ENCODE results near the gene BCAS1. TPM values are rescaled to one million over a fixed set of nuclear protein-coding genes. Genes with fewer than 3 reads are reported as not detected.

BCAS1 gene
- total RNA-seq, 2 experiments from 2014 or later, result 0.05 TPM; not detected in 1

- CTCF ChIA-PET, result no interaction called here
- DNase-seq, result no peak
- Mint-ChIP-seq H3K27ac (no peak overlapping the region), H3K27me3 (ENCODE audit: low read depth) (no peaks in the 10 kb centered on the region), H3K4me1 (ENCODE audit: low read depth) (no peaks in the 10 kb centered on the region), H3K9me3 (no peaks in the 10 kb centered on the region), H3K36me3 (ENCODE audit: low read depth) (no peaks in the 10 kb centered on the region), H3K4me3 (no peak overlapping the region)
- intact Hi-C loops (cut with micrococcal nuclease), result no loop called here
These were observed 14.5 kb upstream of the BCAS1 start for GRCh38 chr20:54084727-54085388.

GRCh38 chr20:54084193-54084592 is 13.8 kb upstream of the BCAS1 start:
- Mint-ChIP-seq H3K27ac (no peak overlapping the region), H3K4me1 (ENCODE audit: low read depth) (peaks cover 3% of the 10 kb centered on the region), H3K36me3 (ENCODE audit: low read depth) (no peaks in the 10 kb centered on the region), H3K27me3 (ENCODE audit: low read depth) (no peaks in the 10 kb centered on the region), H3K4me3 (no peak overlapping the region), H3K9me3 (no peaks in the 10 kb centered on the region)
- intact Hi-C loops (cut with micrococcal nuclease), result no loop called here
- no peak for DNase-seq
- CTCF ChIA-PET, result interaction anchor here (1.0 kb wide), 1 partner anchor 20 kb away, joined by 3 read pairs; no protein-coding TSS in a partner anchor

- DNase-seq, result no peak
- peaks cover 10% of the 10 kb centered on the region for H3K4me1 Mint-ChIP-seq (ENCODE audit: low read depth)
- H3K27ac Mint-ChIP-seq, result no peak overlapping the region
- intact Hi-C loops (cut with micrococcal nuclease), result no loop called here
- CTCF ChIA-PET, result interaction anchor here (1.0 kb wide), 1 partner anchor 21 kb away, joined by 3 read pairs; no protein-coding TSS in a partner anchor
- H3K36me3 Mint-ChIP-seq (ENCODE audit: low read depth), result no peaks in the 10 kb centered on the region
- no peak overlapping the region for H3K4me3 Mint-ChIP-seq
- H3K27me3 Mint-ChIP-seq (ENCODE audit: low read depth), result no peaks in the 10 kb centered on the region
- H3K9me3 Mint-ChIP-seq, result peaks cover 1% of the 10 kb centered on the region
These were observed 13.1 kb upstream of the BCAS1 start for GRCh38 chr20:54083459-54083858.

- intact Hi-C loops (cut with micrococcal nuclease), result no loop called here
- no peak for DNase-seq
- H3K4me3 Mint-ChIP-seq, result no peak overlapping the region
- no peaks in the 10 kb centered on the region for H3K36me3 Mint-ChIP-seq (ENCODE audit: low read depth)
- peaks cover 17% of the 10 kb centered on the region for H3K4me1 Mint-ChIP-seq (ENCODE audit: low read depth)
- CTCF ChIA-PET, result interaction anchor here (1.3 to 1.4 kb wide), 2 partner anchors 9 to 14 kb away, joined by 3 read pairs; no protein-coding TSS in a partner anchor
- H3K9me3 Mint-ChIP-seq, result peaks cover 3% of the 10 kb centered on the region
- no peak overlapping the region for H3K27ac Mint-ChIP-seq
- no peaks in the 10 kb centered on the region for H3K27me3 Mint-ChIP-seq (ENCODE audit: low read depth)
These were observed 11.7 kb upstream of the BCAS1 start for GRCh38 chr20:54082100-54082499.

- CTCF ChIA-PET, result interaction anchor here (2.4 kb wide), 1 partner anchor 25 kb away, joined by 6 read pairs; no protein-coding TSS in a partner anchor
- Mint-ChIP-seq H3K27ac (no peak overlapping the region), H3K4me1 (ENCODE audit: low read depth) (peaks cover 17% of the 10 kb centered on the region), H3K9me3 (peaks cover 3% of the 10 kb centered on the region), H3K36me3 (ENCODE audit: low read depth) (no peaks in the 10 kb centered on the region), H3K27me3 (ENCODE audit: low read depth) (no peaks in the 10 kb centered on the region), H3K4me3 (no peak overlapping the region)
- intact Hi-C loops (cut with micrococcal nuclease), result no loop called here
- no peak for DNase-seq
These were observed 9.3 kb upstream of the BCAS1 start for GRCh38 chr20:54079652-54080051.

- Mint-ChIP-seq H3K9me3 (peaks cover 3% of the 10 kb centered on the region), H3K27me3 (ENCODE audit: low read depth) (no peaks in the 10 kb centered on the region), H3K4me1 (ENCODE audit: low read depth) (peaks cover 17% of the 10 kb centered on the region), H3K36me3 (ENCODE audit: low read depth) (no peaks in the 10 kb centered on the region), H3K27ac (peak overlapping the region; percentile 67), H3K4me3 (no peak overlapping the region)
- intact Hi-C loops (cut with micrococcal nuclease), result no loop called here
- DNase-seq, result peak; percentile 49
- CTCF ChIA-PET, result interaction anchor here (1.0 to 2.4 kb wide), 2 partner anchors 16 to 26 kb away, joined by 3 to 6 read pairs; no protein-coding TSS in a partner anchor
These were observed 8.0 kb upstream of the BCAS1 start for GRCh38 chr20:54078296-54078984.

GRCh38 chr20:54076259-54076658 is 5.9 kb upstream of the BCAS1 start:
- CTCF ChIA-PET, result interaction anchor here (0.8 to 1.1 kb wide), 2 partner anchors 27 to 132 kb away, joined by 3 to 4 read pairs; partner anchors contain the start of gene PFDN4
- H3K27me3 Mint-ChIP-seq (ENCODE audit: low read depth), result no peaks in the 10 kb centered on the region
- no peak overlapping the region for H3K27ac Mint-ChIP-seq
- peaks cover 3% of the 10 kb centered on the region for H3K9me3 Mint-ChIP-seq
- H3K36me3 Mint-ChIP-seq (ENCODE audit: low read depth), result no peaks in the 10 kb centered on the region
- H3K4me1 Mint-ChIP-seq (ENCODE audit: low read depth), result peaks cover 17% of the 10 kb centered on the region
- intact Hi-C loops (cut with micrococcal nuclease), result no loop called here
- no peak overlapping the region for H3K4me3 Mint-ChIP-seq
- DNase-seq, result no peak

- no peaks in the 10 kb centered on the region for H3K27me3 Mint-ChIP-seq (ENCODE audit: low read depth)
- DNase-seq, result no peak
- no peaks in the 10 kb centered on the region for H3K36me3 Mint-ChIP-seq (ENCODE audit: low read depth)
- no peak overlapping the region for H3K27ac Mint-ChIP-seq
- peaks cover 3% of the 10 kb centered on the region for H3K9me3 Mint-ChIP-seq
- intact Hi-C loops (cut with micrococcal nuclease), result no loop called here
- H3K4me3 Mint-ChIP-seq, result no peak overlapping the region
- CTCF ChIA-PET, result no interaction called here
- peaks cover 17% of the 10 kb centered on the region for H3K4me1 Mint-ChIP-seq (ENCODE audit: low read depth)
These were observed 4.9 kb upstream of the BCAS1 start for GRCh38 chr20:54075322-54075721.

GRCh38 chr20:54074511-54074910 is 4.1 kb upstream of the BCAS1 start:
- CTCF ChIA-PET, result no interaction called here
- peaks cover 15% of the 10 kb centered on the region for H3K4me1 Mint-ChIP-seq (ENCODE audit: low read depth)
- H3K9me3 Mint-ChIP-seq, result peaks cover 3% of the 10 kb centered on the region
- intact Hi-C loops (cut with micrococcal nuclease), result no loop called here
- DNase-seq, result no peak
- no peak overlapping the region for H3K4me3 Mint-ChIP-seq
- H3K27me3 Mint-ChIP-seq (ENCODE audit: low read depth), result no peaks in the 10 kb centered on the region
- H3K36me3 Mint-ChIP-seq (ENCODE audit: low read depth), result no peaks in the 10 kb centered on the region
- no peak overlapping the region for H3K27ac Mint-ChIP-seq

GRCh38 chr20:54073288-54073687 is 2.9 kb upstream of the BCAS1 start:
- intact Hi-C loops (cut with micrococcal nuclease), result no loop called here
- H3K4me3 Mint-ChIP-seq, result no peak overlapping the region
- CTCF ChIA-PET, result no interaction called here
- peaks cover 1% of the 10 kb centered on the region for H3K9me3 Mint-ChIP-seq
- no peaks in the 10 kb centered on the region for H3K36me3 Mint-ChIP-seq (ENCODE audit: low read depth)
- H3K27me3 Mint-ChIP-seq (ENCODE audit: low read depth), result no peaks in the 10 kb centered on the region
- no peak for DNase-seq
- H3K4me1 Mint-ChIP-seq (ENCODE audit: low read depth), result peaks cover 5% of the 10 kb centered on the region
- no peak overlapping the region for H3K27ac Mint-ChIP-seq

- CTCF ChIA-PET, result no interaction called here
These were observed 858 bp downstream of the BCAS1 start for GRCh38 chr20:54069501-54069971.

GRCh38 chr20:54068966-54069365 is 1.4 kb downstream of the BCAS1 start:
- DNase-seq, result no peak
- Mint-ChIP-seq H3K36me3 (ENCODE audit: low read depth) (no peaks in the 10 kb centered on the region), H3K4me3 (no peak overlapping the region), H3K27me3 (ENCODE audit: low read depth) (no peaks in the 10 kb centered on the region), H3K27ac (no peak overlapping the region), H3K4me1 (ENCODE audit: low read depth) (peaks cover 3% of the 10 kb centered on the region), H3K9me3 (no peaks in the 10 kb centered on the region)
- intact Hi-C loops (cut with micrococcal nuclease), result no loop called here
- CTCF ChIA-PET, result interaction anchor here (0.6 kb wide), 1 partner anchor 1538 kb away, joined by 3 read pairs; no protein-coding TSS in a partner anchor

More at GRCh38 chr20:54069501-54069971, 858 bp downstream of the BCAS1 start:
- Mint-ChIP-seq H3K27ac (no peak overlapping the region), H3K9me3 (no peaks in the 10 kb centered on the region), H3K4me1 (ENCODE audit: low read depth) (no peaks in the 10 kb centered on the region), H3K27me3 (ENCODE audit: low read depth) (no peaks in the 10 kb centered on the region), H3K4me3 (no peak overlapping the region), H3K36me3 (ENCODE audit: low read depth) (no peaks in the 10 kb centered on the region)
- intact Hi-C loops (cut with micrococcal nuclease), result no loop called here
- DNase-seq, result no peak
